ENCODE data around the gene LCLAT1.

GRCh38 chr2:30605197-30605596 is 158.2 kb downstream of the LCLAT1 start:
- TF ChIP-seq YY1 (IDR thresholded peaks at IDR 0.05; ENCODE audit: insufficient read depth, insufficient read length): no peak
- no peak for TF ChIP-seq ZNF274 (IDR thresholded peaks at IDR 0.05; ENCODE audit: low read depth, low read length)
- TF ChIP-seq SUZ12 (IDR thresholded peaks at IDR 0.05; ENCODE audit: extremely low read depth, insufficient read depth, insufficient read length): no peak
